H1 (cell line): ENCODE results near the gene NELFA. TPM values are rescaled to one million over a fixed set of nuclear protein-coding genes. Genes with fewer than 3 reads are reported as not detected.
A peak's percentile ranks its signal among the peaks of the same experiment; 100 is the strongest.

ENCODE experiments used
- CTCF ChIA-PET: fragments of 300-600 bp; sonication (Branson Sonifier 250); formaldehyde crosslinking; loops from one replicate; lab custom pipeline; 2021; ENCODE audit not compliant: partially characterized antibody; lab: Charles Lee
- POLR2A ChIA-PET: fragments of 300-600 bp; sonication (Branson Sonifier 250); formaldehyde crosslinking; loops from one replicate; lab custom pipeline; 2021; ENCODE audit warnings: inconsistent platforms; ENCODE audit not compliant: partially characterized antibody; lab: Charles Lee
- DNase-seq, 2 experiments: peaks; one replicate each; pipeline versions ENCODE4 v3.0.0 to v3.0.0-alpha.2; 2010 to 2022; ENCODE audit warnings: low spot score in 2 of 2, low read depth in 1 of 2, mixed read lengths in 1 of 2
- FAIRE-seq: peaks from 2 replicates; lab custom pipeline; 2011; peaks lifted over from hg19 to GRCh38; lab: Jason Lieb, UNC
- H2AFZ ChIP-seq: 2 replicates; pipeline ENCODE4 v1.8.1; 2012; ENCODE audit warnings: low read length, inconsistent platforms
- H2AK5ac ChIP-seq: 2 replicates; pipeline ENCODE4 v1.6.1; 2013; ENCODE audit warnings: low read depth, low read length
- H2BK120ac ChIP-seq: replicated peaks from 2 replicates; pipeline ENCODE3; 2013; ENCODE audit warnings: low read depth, low read length, inconsistent platforms
- H2BK12ac ChIP-seq: 2 replicates; pipeline ENCODE4 v1.6.1; 2013; ENCODE audit warnings: low read depth, low read length
- H2BK15ac ChIP-seq: 2 replicates; pipeline ENCODE4 v1.6.1; 2013; ENCODE audit warnings: low read length
- H2BK20ac ChIP-seq: 2 replicates; pipeline ENCODE4 v1.6.1; 2013; ENCODE audit warnings: low read length
- H2BK5ac ChIP-seq: 2 replicates; pipeline ENCODE4 v1.6.1; 2013; ENCODE audit warnings: low read depth, low read length
- H3K14ac ChIP-seq: 2 replicates; pipeline ENCODE4 v1.6.1; 2013; ENCODE audit warnings: inconsistent platforms; ENCODE audit not compliant: insufficient read length
- H3K18ac ChIP-seq: 2 replicates; pipeline ENCODE4 v1.6.1; 2013; ENCODE audit warnings: low read length; ENCODE audit errors: extremely low read depth
- H3K23ac ChIP-seq: 2 replicates; pipeline ENCODE4 v1.6.1; 2013; ENCODE audit warnings: inconsistent platforms; ENCODE audit not compliant: insufficient read length
- H3K23me2 ChIP-seq: 2 replicates; pipeline ENCODE4 v1.6.1; 2013; ENCODE audit warnings: low read depth, low read length
- H3K27ac ChIP-seq: 2 replicates; pipeline ENCODE4 v1.6.1; 2011; ENCODE audit warnings: low read depth, low read length, inconsistent platforms
- H3K27me3 ChIP-seq, 4 experiments: replicated peaks in 1 of 4; 1 replicate in 1 of 4; 2 replicates in 3 of 4; pipeline versions ENCODE4 v1.6.1 to v1.8.1; 2011 to 2013; ENCODE audit warnings: low read length in 3 of 4, mild to moderate bottlenecking in 3 of 4, inconsistent platforms in 2 of 4, mixed read lengths in 2 of 4, moderate library complexity in 1 of 4; ENCODE audit not compliant: control insufficient read depth in 3 of 4, insufficient read depth in 3 of 4; ENCODE audit errors: extremely low read depth in 1 of 4
- H3K36me3 ChIP-seq, 4 experiments: 2 replicates each; pipeline versions ENCODE4 v1.6.1 to v1.8.1; 2011 to 2013; ENCODE audit warnings: mild to moderate bottlenecking in 4 of 4, low read length in 3 of 4, moderate library complexity in 2 of 4, control low read depth in 1 of 4, inconsistent platforms in 1 of 4; ENCODE audit not compliant: insufficient read depth in 4 of 4, control insufficient read depth in 2 of 4
- H3K4ac ChIP-seq: replicated peaks from 2 replicates; pipeline ENCODE3; 2013; ENCODE audit warnings: low read length, low read depth, mixed read lengths, inconsistent platforms; ENCODE audit not compliant: insufficient read length
- H3K4me1 ChIP-seq, 4 experiments: replicated peaks in 1 of 4; 1 replicate in 1 of 4; 2 replicates in 3 of 4; pipeline versions ENCODE4 v1.6.1 to v1.8.1; 2011 to 2013; ENCODE audit warnings: low read length in 3 of 4, inconsistent platforms in 2 of 4, mixed read lengths in 1 of 4; ENCODE audit not compliant: insufficient read depth in 4 of 4, control insufficient read depth in 3 of 4
- H3K4me2 ChIP-seq, 2 experiments: 2 replicates each; pipeline versions ENCODE4 v1.6.1 to v1.8.1; 2011 to 2013; ENCODE audit warnings: low read depth in 2 of 2, low read length in 2 of 2, control low read depth in 1 of 2, inconsistent platforms in 1 of 2, mild to moderate bottlenecking in 1 of 2; ENCODE audit not compliant: insufficient read depth in 1 of 2
- H3K4me3 ChIP-seq, 4 experiments: fragments of 200-600, 300-600 bp in 1 of 4; sonication (generic), shearing (Covaris generic), sonication (Bioruptor Twin) in 1 of 4; 2 replicates each; pipeline versions ENCODE4 v1.5.1 to v1.8.1; 2011 to 2016; ENCODE audit warnings: low read length in 4 of 4, low read depth in 3 of 4, control low read depth in 2 of 4, inconsistent platforms in 2 of 4, mild to moderate bottlenecking in 2 of 4, mixed read lengths in 1 of 4, moderate library complexity in 1 of 4; ENCODE audit not compliant: insufficient read depth in 2 of 4; ENCODE audit errors: extremely low read depth in 1 of 4
- H3K56ac ChIP-seq: replicated peaks from 2 replicates; pipeline ENCODE3; 2013; ENCODE audit warnings: low read depth, mild to moderate bottlenecking, mixed read lengths, low read length, inconsistent platforms; ENCODE audit not compliant: insufficient read length
- H3K79me1 ChIP-seq: 2 replicates; pipeline ENCODE4 v1.6.1; 2013; ENCODE audit warnings: low read depth, low read length, control low read depth
- H3K79me2 ChIP-seq, 2 experiments: 2 replicates each; pipeline versions ENCODE4 v1.6.1 to v1.8.1; 2012 to 2013; ENCODE audit warnings: low read length in 2 of 2, mild to moderate bottlenecking in 2 of 2, inconsistent platforms in 1 of 2; ENCODE audit not compliant: insufficient read depth in 2 of 2, control insufficient read depth in 1 of 2
- H3K9ac ChIP-seq, 4 experiments: replicated peaks in 1 of 4; 1 replicate in 1 of 4; 2 replicates in 3 of 4; pipeline versions ENCODE4 v1.6.1 to v1.8.1; 2011 to 2013; ENCODE audit warnings: low read depth in 3 of 4, low read length in 3 of 4, control low read depth in 2 of 4, mild to moderate bottlenecking in 2 of 4, moderate library complexity in 2 of 4, inconsistent platforms in 1 of 4; ENCODE audit errors: extremely low read depth in 1 of 4
- H3K9me3 ChIP-seq, 2 experiments: 2 replicates each; pipeline versions ENCODE4 v1.6.1 to v1.8.1; 2012 to 2013; ENCODE audit warnings: mild to moderate bottlenecking in 2 of 2, moderate library complexity in 2 of 2, control low read depth in 1 of 2, inconsistent platforms in 1 of 2, low read depth in 1 of 2, low read length in 1 of 2, mixed read lengths in 1 of 2; ENCODE audit not compliant: insufficient read depth in 2 of 2
- H4K20me1 ChIP-seq, 2 experiments: replicated peaks in 1 of 2; 2 replicates each; pipeline versions ENCODE3 to v1.8.1; 2011 to 2013; ENCODE audit warnings: inconsistent platforms in 2 of 2, low read length in 2 of 2, mild to moderate bottlenecking in 1 of 2; ENCODE audit not compliant: insufficient read depth in 2 of 2, control insufficient read depth in 1 of 2
- H4K5ac ChIP-seq: 2 replicates; pipeline ENCODE4 v1.6.1; 2013; ENCODE audit warnings: low read length, low read depth, mixed read lengths, inconsistent platforms; ENCODE audit not compliant: insufficient read length
- H4K8ac ChIP-seq: 2 replicates; pipeline ENCODE4 v1.8.0; 2013; ENCODE audit warnings: mild to moderate bottlenecking, moderate library complexity, low read length, inconsistent platforms; ENCODE audit not compliant: insufficient read depth; ENCODE audit errors: extremely low read depth
- H4K91ac ChIP-seq: replicated peaks from 2 replicates; pipeline ENCODE3; 2013; ENCODE audit warnings: low read length, mixed read lengths, inconsistent platforms; ENCODE audit not compliant: insufficient read length
- ATF3 ChIP-seq: IDR thresholded peaks from 2 replicates; pipeline ENCODE4 v1.6.1; 2011; ENCODE audit warnings: low read depth, mild to moderate bottlenecking, low read length; ENCODE audit not compliant: insufficient read depth
- CREB1 ChIP-seq: IDR thresholded peaks from 2 replicates; pipeline ENCODE4 v1.6.1; 2012; ENCODE audit warnings: inconsistent platforms
- CTCF ChIP-seq, 3 experiments: IDR thresholded peaks; 1 replicate in 2 of 3; 2 replicates in 1 of 3; pipeline versions ENCODE4 v1.5.1 to v1.6.1; 2011; ENCODE audit warnings: low read length in 3 of 3, mild to moderate bottlenecking in 3 of 3, inconsistent platforms in 2 of 3, low read depth in 1 of 3, moderate library complexity in 1 of 3; ENCODE audit not compliant: insufficient read depth in 1 of 3; ENCODE audit errors: control extremely low read depth in 1 of 3
- GABPA ChIP-seq: IDR thresholded peaks from 2 replicates; pipeline ENCODE4 v1.6.1; 2011; ENCODE audit warnings: mild to moderate bottlenecking, low read length, moderate library complexity, borderline replicate concordance; ENCODE audit not compliant: insufficient read depth
- POU5F1 ChIP-seq: IDR thresholded peaks from 2 replicates; pipeline ENCODE4 v1.6.1; 2011; ENCODE audit warnings: low read depth, mild to moderate bottlenecking, low read length, moderate library complexity
- USF2 ChIP-seq: IDR thresholded peaks from 2 replicates; pipeline ENCODE4 v1.6.1; 2011; ENCODE audit warnings: low read length, improper control_type of control experiment
- YY1 ChIP-seq: IDR thresholded peaks from 2 replicates; pipeline ENCODE4 v1.6.1; 2011; ENCODE audit warnings: low read depth, mild to moderate bottlenecking, low read length
- WGBS, 2 experiments: shearing (Covaris generic) in 1 of 2; methylation state at CpG; one replicate each; pipeline versions ENCODE4 v1.1.6 to v1.1.7; 2013 to 2015; ENCODE audit warnings: low lambda C conversion rate in 2 of 2, mixed read lengths in 2 of 2, inconsistent platforms in 1 of 2, low coverage in 1 of 2, missing lambda C conversion rate in 1 of 2; ENCODE audit not compliant: insufficient replicate concordance in 2 of 2, insufficient coverage in 1 of 2, insufficient read length in 1 of 2; ENCODE audit errors: extremely low coverage in 1 of 2, missing lambda C conversion rate in 1 of 2; 5-methylcytosine and 5-hydroxymethylcytosine counted together
- polyA plus RNA-seq, 7 experiments: library from polyadenylated mRNA; depleted of rRNA in 3 of 7; stranded (reverse) in 5 of 7; unstranded in 2 of 7; fragments of >200 nt in 5 of 7; fragments of 200-250 nt in 2 of 7; gene quantifications; 1 replicate in 5 of 7; 2 replicates in 1 of 7; 4 replicates in 1 of 7; pipeline versions ENCODE4 v1.2.1 to v1.2.3, GENCODE V29; 2011 to 2013; ENCODE audit warnings: missing spikeins in 2 of 7, mixed read lengths in 2 of 7
- total RNA-seq: library from RNA; stranded (reverse); fragmentation: NEBNext Ultra II Directional; extraction: Animal tissue kit (Norgen Biotek cat#: 25700); gene quantifications from 2 replicates; pipeline ENCODE4 v1.2.1, GENCODE V29; 2021

NELFA gene
- total and polyA plus RNA-seq, 2 of the 8 experiments (the other 6 are each of a cell fraction or from before 2014, with no cell fraction given), result 41.8 to 57.5 TPM

DNA sequence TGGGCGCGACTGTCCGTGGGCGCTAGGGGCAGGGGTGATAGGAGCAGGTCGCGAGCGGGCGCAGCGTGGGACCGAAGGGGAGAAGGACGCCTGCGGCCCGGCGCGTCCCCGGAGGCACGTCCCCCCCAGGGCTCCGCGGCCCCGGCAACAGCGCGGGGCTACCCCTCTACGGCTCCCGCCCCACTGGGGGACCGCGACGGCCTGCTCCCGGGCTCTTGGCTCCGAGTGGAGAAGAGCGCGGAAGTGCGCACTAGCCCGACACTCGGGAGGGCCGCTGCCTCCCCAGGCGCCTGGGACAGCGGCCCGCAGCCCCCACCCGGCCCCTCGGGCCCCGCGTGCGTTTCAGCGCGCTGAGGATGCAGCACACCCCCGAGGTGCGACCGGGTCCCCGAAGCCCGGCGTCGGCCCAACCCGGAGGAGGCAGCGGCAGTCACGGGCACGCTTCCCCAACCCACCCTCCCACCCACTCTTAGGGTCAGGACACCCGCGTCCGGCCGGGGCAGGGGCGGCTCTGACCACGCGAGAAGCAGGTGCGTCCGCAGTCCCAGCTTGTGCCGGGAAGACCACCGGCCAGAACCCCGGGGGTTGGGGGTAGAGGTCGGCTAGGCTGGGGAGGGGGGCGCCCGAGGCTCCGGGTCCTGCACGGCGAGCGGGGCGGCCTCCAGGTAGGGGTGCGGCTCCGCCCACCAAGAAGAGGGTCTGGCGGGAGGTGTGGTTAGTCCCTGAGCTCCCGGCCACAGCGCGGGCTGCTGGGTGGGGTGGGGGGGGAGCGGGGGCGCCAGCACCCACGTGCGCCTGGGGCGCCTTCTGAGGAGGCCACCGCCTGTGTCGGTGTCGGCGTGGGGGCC lies 31.8 kb upstream of the NELFA start:
- Histone ChIP-seq H3K4me3 (peak overlapping the region; percentile 48 to 72 (median 58)), H3K18ac (no peak overlapping the region), H2BK20ac (no peak overlapping the region), H3K9ac (no peak overlapping the region), H2BK120ac (no peak overlapping the region), H2AFZ (no peak overlapping the region), H3K23me2 (peaks cover 12% of the 10 kb centered on the region; the same call in 1 of the 2 replicates), H4K8ac (peak overlapping the region; percentile 25), H4K20me1 (peaks cover 0 to 7% of the 10 kb centered on the region in 2 experiments), H4K91ac (no peak overlapping the region), H4K5ac (no peak overlapping the region), H3K27me3 (peaks cover 21 to 52% (median 42%) of the 10 kb centered on the region in 4 experiments), H3K36me3 (no peaks in the 10 kb centered on the region; a peak in 1 of 8 replicates), H3K9me3 (peaks cover 0 to 8% of the 10 kb centered on the region in 2 experiments; a peak in 1 of 4 replicates), H3K23ac (no peak overlapping the region), H3K14ac (no peak overlapping the region), H2BK15ac (no peak overlapping the region), H2AK5ac (no peak overlapping the region), H2BK12ac (no peak overlapping the region), H3K4me2 (peak overlapping the region; percentile 47 to 73), H3K56ac (no peak overlapping the region), H3K4ac (no peak overlapping the region), H2BK5ac (no peak overlapping the region), H3K4me1 (peaks cover 0 to 8% (median 3%) of the 10 kb centered on the region in 4 experiments; a peak in 5 of 7 replicates), H3K27ac (no peak overlapping the region), H3K79me2 (no peaks in the 10 kb centered on the region), H3K79me1 (no peaks in the 10 kb centered on the region)
- POLR2A ChIA-PET, result interaction anchor here (0.9 to 1.0 kb wide), 2 partner anchors 10 to 18 kb away, joined by 3 to 4 read pairs; no protein-coding TSS in a partner anchor
- CTCF ChIA-PET, result no interaction called here
- 9% methylated on average over 16 of the region's 91 CpGs; no CpG with 5 or more reads in 1 of the 2 experiments for WGBS, 2 experiments
- peak in 1 of 2 experiments; percentile 69 for DNase-seq
- no peak for FAIRE-seq
- TF ChIP-seq USF2 (no peak), YY1 (no peak), GABPA (no peak), CTCF (IDR thresholded peaks at IDR 0.05; ENCODE audit: control extremely low read depth in 1 of 3, insufficient read depth in 1 of 3, low read depth in 1 of 3, low read length in 3 of 3) (no peak), POU5F1 (no peak), CREB1 (no peak), ATF3 (no peak)
